Stimulated activated CD4-positive, alpha-beta T cell treated with anti-CD3 and anti-CD28 coated beads, Interleukin-12 subunit alpha, Interleukin-12 subunit beta, amount 100 ng/mL, for 48 hours (primary cell): Measurements from ENCODE around the gene VAT1.
"Not testable (repeated sequence)": the region's sequence is repeated elsewhere in the genome, so short reads cannot be mapped to it uniquely, and the experiment has no call there.

Source experiments
- DNase-seq, 3 donors: peaks; one replicate each; pipeline ENCODE4 v3.0.0-alpha.2; 2020; ENCODE audit warnings: low read depth in 2 of 3, low spot score in 1 of 3

VAT1 gene

GRCh38 chr17:43021741-43022512 lies at the start of gene VAT1:
Gene VAT1 (minus strand): TSS chr17:43022385. CDS start chr17:43022322, 63 bp downstream.
- DNase-seq = peak in 2 of 3 donors; percentile 47 to 67

- DNase-seq = no peak
These were observed 48.7 kb upstream of the VAT1 start for GRCh38 chr17:43070872-43071271.

DNA sequence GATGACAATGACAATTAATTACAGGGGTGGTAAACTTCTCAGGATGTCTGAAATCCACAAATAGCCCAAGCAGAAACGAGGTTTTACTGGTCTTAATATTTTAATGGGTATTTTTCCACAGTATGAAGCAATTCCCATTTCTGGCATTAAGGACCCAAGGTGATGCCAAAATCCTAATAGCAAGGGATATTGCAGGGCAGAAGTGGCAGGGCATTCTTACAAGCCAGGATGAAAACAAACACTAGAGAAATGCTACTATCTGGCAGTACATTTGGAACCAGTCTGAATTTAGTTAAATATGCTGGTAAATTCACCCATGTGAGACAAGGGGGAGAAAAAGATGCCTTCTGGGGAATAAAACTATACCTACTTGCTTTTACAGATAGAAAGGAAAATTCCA lies 48.1 kb upstream of the VAT1 start:
- no peak for DNase-seq

- DNase-seq = no peak
These were observed 47.2 kb upstream of the VAT1 start for GRCh38 chr17:43069368-43069898.

DNA sequence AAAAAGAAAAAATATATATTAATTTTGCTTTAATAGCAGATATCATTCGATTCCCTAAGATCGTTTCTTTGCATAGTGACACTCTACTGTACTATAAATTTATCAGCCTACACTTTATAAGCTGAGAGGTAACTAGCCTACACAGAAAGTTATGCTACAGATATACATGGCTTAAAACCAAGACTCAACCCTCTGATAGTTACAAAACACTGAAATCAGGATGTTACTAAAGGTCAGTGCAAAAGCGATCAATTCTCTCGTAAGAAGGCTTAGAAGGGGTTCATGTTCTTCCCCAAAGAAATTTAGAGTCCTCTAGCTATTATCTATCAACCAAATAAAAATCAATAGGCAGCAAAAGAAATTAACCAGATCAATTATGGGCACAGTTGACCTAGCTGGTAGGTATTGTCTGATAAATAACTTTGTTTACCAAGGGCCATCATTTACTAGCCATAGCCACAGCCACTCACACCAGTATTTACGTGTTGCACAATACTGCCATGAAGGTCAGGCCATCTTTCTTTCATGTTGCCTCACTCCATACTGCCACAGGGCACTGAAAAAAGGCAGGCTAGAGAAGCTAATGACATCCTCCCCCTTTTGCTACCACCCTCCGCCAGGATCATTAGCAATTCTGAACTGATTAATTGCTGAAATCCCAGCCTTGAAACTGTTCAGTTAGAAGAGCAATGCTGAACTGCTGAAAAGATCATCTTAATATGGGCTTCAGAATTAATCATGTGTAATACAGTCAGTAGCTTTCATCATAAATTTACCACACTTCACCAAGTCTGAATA lies 46.6 kb upstream of the VAT1 start:
- no peak for DNase-seq

DNA sequence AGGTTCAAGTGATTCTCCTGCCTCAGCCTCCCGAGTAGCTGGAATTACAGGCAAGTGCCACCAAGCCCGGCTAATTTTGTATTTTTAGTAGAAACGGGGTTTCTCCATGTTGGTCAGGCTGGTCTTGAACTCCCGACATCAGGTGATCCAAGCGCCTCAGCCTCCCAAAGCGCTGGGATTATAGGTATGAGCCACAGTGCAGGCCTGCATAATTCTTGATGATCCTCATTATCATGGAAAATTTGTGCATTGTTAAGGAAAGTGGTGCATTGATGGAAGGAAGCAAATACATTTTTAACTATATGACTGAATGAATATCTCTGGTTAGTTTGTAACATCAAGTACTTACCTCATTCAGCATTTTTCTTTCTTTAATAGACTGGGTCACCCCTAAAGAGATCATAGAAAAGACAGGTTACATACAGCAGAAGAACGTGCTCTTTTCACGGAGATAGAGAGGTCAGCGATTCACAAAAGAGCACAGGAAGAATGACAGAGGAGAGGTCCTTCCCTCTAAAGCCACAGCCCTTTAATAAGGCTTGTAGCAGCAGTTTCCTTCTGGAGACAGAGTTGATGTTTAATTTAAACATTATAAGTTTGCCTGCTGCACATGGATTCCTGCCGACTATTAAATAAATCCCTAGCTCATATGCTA lies 40.9 kb upstream of the VAT1 start:
- no peak for DNase-seq

DNA sequence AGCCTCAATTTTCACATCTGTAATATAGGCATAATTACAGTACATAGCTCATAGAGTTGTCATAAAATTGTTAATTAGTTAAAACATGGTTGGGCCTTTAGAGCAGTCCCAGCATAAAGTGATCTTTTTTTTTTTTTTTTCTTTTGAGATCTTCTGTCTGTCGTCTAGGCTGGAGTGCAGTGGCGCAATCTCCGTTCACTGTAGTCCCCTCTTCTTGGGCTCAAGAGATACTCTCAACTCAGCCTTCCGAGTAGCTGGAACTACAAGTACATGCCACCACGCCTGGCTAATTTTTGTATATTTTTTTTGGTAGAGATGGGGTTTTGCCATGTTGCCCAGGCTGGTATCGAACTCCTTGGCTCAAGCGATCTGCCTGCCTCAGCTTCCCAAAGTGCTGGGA lies 33.9 kb upstream of the VAT1 start:
- DNase-seq = no peak

DNA sequence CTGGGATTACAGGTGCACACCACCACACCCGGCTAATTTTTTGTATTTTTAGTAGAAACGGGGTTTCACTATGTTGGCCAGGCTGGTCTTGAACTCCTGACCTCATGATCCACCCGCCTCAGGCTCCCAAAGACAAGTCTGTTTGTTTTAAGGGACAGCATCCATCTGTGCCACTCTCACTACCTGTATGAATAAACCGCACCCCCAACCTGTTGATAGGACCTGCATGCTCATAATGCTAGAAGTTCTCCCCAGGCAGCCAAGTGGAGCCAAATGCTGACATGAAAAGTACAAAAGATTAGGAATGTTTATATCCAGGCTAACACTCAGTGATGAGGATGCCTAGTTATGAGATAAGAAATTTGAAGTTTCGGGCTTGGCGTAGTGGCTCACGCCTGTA lies 30.8 kb upstream of the VAT1 start:
- not testable (repeated sequence) for DNase-seq

- DNase-seq = no peak
These were observed 29.8 kb upstream of the VAT1 start for GRCh38 chr17:43051969-43052368.

GRCh38 chr17:43044024-43044423 lies 21.8 kb upstream of the VAT1 start:
- DNase-seq = no peak

DNA sequence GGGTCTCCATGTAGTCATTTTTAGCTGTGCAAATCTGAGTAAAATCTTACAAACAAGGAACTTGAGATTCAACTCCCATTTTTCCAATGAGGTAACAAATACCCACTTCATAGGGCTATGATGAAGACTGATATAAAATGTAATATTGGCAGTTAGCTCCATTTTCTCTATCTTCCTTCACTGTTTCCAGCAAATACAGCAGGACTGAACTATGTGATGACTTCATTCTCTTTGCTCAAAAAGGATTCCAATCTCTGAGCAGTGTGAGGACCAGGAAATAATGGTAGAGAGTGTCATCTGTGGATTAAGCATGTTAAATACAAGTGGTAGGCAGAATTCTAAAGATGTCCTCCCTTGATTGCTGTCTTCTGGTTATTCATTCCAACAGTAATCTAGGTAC lies 21.1 kb upstream of the VAT1 start:
- no peak for DNase-seq

- no peak for DNase-seq
These were observed 19.9 kb upstream of the VAT1 start for GRCh38 chr17:43042025-43042628.

- no peak for DNase-seq
These were observed 18.5 kb upstream of the VAT1 start for GRCh38 chr17:43040655-43041054.

GRCh38 chr17:43039646-43040045 lies 17.5 kb upstream of the VAT1 start:
- DNase-seq = no peak

DNA sequence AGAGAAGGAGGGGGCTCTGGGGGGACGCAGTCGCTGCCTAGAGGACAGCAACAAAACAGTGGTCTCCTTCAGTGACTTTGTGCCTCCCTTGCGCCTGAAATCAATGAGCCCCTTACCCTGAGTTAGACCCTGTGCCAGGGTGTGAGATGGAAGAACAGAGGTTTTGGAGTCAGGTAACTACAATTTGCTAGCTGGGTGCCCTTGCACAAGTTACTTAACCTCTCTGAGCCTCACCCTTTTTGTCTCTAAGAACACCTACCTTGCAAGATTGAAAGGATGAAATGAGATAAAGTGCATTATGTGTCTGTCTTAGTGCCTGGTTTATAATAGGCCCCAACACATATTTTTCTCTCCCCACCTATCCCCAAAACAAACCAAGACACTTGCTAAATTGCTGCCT lies 12.7 kb upstream of the VAT1 start:
- no peak for DNase-seq

DNA sequence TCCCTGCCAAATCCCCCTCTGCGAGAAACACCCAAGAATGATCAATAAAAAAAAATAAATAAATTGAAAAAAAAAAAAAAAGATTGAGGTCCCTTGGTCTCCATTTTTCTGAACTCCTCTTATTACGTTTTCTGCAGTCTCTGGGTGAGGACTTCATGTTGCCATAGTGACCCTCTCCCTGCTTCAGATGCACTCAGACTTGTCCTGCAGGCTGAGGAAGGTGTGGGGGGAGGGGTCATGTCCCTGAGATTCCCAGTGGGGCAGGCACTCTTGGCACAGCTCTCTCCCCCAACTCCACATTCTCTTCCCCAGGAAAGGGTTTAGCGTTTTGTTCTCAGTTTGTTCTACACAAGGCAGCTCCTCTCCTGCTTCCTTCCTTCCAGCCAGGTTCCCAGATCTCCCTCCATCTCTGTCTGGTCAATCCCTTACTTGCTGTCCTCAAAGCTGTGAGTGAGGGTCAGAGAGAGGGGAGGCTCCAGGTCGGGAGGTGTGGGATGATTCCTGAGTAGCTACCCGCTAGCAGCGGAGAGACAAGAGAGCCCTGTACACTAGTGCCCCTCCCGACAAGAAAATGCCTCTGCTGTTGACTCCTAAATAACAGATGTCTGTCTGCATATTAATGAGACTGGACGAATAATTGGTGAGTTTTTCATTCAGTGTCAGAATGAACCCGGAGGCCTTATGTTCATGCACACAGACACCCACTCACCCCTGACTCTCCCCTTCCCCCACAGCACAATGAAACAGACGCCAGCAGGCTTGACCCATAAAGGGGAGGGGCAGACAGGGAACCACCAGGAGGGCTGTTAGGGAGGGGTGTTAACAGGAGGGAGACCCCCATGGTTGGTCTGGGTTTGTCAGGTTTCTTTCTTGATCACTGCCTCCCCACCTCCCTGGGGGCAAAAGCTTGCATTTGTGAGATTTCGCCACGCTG lies 12.0 kb upstream of the VAT1 start:
- no peak for DNase-seq

DNA sequence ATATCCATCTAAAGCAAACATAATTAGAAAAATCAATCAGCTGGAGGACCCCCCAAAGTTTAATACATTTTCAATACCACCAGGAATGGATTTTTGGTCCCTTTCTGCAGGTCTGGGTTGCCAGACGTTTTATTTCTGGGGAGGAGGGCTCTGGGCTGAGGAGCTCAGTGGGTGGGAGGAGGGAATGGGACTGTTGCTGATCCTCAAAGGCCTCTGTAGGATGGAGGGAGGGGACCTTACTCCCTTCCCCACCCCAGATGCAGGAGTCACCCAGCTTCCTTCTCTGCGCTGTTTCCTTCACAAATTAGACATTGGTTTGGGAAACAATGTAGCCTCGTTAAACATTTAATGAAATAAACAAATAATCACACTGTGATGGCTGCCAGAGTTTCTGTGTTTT lies 9.5 kb upstream of the VAT1 start:
- DNase-seq = no peak

DNA sequence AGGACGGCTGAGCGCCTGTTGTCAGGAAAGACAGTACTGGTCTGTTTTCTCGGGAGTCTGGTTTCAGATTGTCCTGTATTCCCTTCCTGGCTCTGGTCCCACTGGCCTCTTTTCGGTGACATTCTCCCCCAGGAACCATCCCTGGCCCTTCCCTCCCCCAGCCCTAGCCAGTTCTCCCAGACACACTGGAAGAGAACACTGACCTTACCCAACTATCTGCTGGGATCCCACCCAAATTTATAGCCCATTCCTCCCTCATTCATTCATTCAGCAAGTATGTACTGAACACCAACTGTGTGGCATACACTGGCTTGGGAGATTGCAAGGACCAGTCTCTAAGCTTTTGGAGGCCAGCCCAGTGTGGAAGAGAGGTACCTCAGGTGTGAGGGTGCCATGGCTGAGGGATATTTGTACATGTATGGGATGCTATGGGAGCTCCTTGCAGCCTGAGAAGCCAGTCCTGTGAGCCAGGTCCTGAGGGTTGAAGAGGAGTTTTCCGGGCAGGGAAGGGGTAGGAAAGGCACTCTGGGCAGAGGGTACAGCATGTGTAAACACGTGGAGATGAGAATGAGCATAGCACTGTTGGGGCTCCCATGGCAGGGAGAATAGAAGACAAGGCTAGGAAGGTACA lies 8.1 kb upstream of the VAT1 start:
- no peak for DNase-seq

- no peak for DNase-seq
These were observed 6.2 kb upstream of the VAT1 start for GRCh38 chr17:43028221-43028861.
